Stimulated activated CD8-positive, alpha-beta memory T cell treated with anti-CD3 and anti-CD28 coated beads, Interleukin-2, amount 100 ng/mL, for 48 hours (primary cell): Measurements from ENCODE around the gene ABCA7.

Experiments
- DNase-seq, 2 donors: peaks; one replicate each; pipeline ENCODE4 v3.0.0-alpha.2; 2020; ENCODE audit warnings: low read depth in 2 of 2

The ABCA7 gene, protein sequence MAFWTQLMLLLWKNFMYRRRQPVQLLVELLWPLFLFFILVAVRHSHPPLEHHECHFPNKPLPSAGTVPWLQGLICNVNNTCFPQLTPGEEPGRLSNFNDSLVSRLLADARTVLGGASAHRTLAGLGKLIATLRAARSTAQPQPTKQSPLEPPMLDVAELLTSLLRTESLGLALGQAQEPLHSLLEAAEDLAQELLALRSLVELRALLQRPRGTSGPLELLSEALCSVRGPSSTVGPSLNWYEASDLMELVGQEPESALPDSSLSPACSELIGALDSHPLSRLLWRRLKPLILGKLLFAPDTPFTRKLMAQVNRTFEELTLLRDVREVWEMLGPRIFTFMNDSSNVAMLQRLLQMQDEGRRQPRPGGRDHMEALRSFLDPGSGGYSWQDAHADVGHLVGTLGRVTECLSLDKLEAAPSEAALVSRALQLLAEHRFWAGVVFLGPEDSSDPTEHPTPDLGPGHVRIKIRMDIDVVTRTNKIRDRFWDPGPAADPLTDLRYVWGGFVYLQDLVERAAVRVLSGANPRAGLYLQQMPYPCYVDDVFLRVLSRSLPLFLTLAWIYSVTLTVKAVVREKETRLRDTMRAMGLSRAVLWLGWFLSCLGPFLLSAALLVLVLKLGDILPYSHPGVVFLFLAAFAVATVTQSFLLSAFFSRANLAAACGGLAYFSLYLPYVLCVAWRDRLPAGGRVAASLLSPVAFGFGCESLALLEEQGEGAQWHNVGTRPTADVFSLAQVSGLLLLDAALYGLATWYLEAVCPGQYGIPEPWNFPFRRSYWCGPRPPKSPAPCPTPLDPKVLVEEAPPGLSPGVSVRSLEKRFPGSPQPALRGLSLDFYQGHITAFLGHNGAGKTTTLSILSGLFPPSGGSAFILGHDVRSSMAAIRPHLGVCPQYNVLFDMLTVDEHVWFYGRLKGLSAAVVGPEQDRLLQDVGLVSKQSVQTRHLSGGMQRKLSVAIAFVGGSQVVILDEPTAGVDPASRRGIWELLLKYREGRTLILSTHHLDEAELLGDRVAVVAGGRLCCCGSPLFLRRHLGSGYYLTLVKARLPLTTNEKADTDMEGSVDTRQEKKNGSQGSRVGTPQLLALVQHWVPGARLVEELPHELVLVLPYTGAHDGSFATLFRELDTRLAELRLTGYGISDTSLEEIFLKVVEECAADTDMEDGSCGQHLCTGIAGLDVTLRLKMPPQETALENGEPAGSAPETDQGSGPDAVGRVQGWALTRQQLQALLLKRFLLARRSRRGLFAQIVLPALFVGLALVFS (N-terminal part only)

DNA sequence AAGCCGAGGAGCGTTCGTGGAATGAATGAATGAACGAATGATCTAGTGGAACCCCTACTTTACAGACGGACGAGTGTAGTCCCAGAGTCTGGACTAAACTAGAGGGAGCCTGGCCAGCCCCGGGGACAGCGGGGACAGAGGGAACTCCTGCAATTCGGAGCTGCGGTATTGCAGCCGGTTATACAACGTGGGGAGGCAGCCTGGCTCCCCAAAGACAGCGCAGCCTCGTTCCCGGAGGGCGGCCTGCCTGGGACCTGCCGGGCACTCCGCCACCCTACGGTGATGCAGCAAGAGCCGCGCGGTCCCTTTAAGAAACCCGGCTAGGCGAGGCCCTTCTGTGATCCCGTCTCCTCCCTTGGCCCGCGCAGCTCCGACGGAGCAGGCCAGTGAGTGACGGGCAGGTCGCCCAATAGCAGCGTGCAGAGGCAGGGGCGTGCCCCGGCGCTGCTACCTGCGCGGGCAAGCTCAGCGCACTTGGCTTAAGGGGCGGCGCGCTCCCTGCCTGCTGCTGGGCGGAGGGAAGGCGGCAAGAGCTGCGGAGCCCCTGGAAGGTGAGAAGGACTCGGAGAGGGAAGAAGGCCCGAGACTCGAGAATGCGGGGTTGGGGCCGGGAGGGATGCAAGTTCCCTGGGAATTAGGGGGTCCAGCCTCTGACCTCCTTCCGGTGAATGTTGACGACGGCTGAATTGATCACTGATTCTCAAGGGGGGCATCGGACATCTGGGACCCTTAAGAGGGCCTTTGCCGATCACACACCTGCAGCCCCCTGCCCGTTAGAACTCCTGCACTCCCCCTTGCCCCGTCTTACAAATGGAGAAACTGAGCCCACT lies at the start of gene ABCA7:
TSS of gene ABCA7 (plus strand) at position 462 of the 830 bp plus-strand sequence. CDS start 1,255 bp downstream, outside the sequence.
- peak; percentile 98 to 100 for DNase-seq

DNA sequence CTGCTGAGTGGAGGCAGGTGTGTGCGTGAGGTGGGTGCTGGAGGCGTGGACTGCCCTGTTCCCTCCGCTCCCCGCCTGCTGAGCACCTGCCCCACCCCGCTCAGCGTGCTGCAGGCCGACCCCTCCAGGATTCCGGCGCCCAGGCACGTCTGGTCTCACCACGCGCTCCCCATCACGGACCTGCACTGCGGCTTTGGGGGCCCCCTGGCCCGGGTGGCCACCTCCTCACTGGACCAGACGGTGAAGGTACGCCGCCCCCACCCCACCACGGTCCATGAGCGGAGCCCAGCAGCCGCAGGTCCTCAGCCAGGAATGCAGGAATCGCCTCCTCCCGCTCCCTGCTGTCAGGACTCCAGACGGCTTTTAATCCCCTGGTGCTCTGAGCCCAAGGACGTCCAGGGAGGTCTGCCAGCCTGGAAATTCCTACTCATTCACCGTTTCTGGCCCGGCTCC lies 49.8 kb upstream of the ABCA7 start:
- DNase-seq = no peak

DNA sequence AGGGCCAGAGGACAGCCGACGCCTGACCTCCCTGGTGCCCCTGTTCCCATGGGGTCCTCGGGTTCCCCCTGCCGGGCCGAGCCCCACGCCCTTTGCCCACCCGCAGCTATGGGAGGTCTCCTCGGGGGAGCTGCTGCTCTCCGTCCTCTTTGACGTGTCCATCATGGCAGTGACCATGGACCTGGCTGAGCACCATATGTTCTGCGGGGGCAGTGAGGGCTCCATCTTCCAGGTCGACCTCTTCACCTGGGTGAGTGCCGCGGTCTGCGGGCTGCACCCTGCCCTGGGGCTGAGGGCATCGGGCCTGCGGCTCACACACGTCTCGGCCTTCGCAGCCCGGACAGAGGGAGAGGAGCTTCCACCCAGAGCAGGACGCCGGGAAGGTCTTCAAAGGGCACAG lies 49.2 kb upstream of the ABCA7 start:
- no peak for DNase-seq

DNA sequence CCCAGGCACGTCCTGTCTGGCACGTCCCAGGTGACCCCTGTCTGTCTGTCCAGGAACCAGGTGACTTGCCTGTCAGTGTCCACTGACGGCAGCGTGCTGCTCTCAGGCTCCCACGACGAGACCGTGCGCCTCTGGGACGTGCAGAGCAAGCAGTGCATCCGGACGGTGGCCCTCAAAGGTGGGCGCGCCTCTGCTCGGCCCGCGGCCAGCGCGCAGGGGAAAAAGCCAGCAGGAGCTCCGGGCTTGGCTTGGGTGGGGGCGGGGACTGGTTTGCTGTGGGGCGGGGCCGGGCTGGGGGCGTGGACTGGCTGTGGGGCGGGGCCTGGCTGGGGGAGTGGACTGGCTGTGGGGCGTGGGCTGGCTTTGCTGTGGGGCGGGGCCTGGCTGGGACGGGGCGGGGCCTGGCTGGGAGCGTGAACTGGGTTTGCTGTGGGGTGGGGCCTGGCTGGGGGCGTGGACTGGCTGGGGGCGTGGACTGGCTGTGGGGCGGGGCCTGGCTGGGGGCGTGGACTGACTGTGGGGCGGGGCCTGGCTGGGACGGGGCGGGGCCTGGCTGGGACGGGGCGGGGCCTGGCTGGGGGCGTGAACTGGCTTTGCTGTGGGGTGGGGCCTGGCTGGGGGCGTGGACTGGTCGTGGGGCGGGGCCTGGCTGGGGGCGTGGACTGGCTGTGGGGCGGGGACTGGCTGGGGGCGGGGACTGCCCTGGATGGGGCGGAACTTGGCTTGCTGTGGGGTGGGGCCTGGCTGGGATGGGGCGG lies 48.6 kb upstream of the ABCA7 start:
- DNase-seq = peak; percentile 64 to 73

DNA sequence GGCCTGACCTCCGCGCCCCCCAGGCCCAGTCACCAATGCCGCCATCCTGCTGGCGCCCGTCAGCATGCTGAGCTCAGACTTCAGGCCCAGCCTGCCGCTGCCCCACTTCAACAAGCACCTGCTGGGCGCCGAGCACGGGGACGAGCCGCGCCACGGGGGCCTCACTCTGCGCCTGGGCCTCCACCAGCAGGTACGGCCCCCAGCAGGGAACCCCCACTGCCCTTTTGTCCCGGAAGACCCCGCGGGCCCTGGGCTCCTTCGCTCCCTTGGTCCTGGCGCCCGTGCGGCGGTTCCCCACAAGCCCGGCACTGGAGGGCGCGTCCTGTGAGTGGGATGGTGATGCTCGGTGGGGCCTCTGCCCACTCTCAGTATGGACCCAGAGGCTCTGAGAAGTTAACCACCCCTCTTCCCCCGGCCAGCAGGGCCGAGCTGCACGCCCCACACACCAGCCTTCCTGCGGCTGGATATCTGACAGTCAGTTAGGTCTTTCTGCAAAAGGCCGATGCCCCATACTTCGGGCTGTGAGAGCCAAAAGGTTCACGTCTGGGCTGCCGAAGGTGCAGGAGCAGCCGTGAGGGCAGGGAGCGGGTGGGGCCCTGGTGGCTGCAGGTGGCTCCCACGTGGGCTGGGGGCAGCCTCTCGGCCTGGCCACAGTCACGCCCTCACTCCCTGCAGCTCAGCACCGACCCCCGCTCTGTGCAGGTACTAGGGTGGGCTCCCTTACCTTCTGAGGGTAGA lies 47.8 kb upstream of the ABCA7 start:
- no peak for DNase-seq

DNA sequence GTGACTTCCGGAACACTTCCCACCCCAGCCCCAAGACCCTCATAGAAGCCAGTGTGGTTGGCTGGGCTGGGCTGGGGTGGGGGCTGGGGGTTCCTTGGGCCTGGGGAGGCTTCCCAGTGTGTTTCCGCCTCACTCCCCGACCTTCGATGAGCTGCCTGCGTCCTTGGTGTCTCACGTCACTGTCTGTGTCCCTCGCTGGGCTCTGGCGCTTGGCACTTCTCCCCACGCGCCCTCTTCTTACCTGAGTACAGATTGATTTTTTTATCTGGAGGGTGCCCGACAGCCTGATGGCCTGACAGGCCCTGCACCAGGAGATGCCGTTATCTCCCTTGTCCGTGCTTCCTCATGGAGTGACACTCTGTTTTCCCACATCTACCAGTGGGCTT lies 47.2 kb upstream of the ABCA7 start:
- DNase-seq = no peak

DNA sequence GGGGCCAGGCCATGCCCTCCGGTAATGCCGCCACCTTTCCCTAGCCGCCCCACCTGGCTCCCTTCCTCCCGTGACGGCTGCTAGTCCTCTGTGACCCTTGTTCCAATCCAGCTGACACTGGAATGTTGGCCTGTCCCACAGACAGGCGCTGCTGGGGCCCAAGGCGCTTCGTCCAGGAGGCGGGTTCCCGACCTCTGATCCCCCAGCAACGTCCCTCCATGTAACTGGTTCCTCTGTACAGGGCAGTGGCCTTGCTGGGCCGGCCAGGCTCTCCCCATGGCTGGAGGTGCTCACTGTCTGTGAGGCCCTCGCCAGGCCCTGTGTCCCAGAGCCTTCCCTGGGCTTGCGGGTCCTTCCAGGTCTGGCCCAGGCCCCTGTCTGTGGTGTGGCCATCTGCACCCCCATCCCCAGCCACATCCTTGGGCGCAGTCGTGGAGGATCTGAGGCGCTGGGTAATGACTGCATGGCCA lies 46.5 kb upstream of the ABCA7 start:
- DNase-seq = no peak

DNA sequence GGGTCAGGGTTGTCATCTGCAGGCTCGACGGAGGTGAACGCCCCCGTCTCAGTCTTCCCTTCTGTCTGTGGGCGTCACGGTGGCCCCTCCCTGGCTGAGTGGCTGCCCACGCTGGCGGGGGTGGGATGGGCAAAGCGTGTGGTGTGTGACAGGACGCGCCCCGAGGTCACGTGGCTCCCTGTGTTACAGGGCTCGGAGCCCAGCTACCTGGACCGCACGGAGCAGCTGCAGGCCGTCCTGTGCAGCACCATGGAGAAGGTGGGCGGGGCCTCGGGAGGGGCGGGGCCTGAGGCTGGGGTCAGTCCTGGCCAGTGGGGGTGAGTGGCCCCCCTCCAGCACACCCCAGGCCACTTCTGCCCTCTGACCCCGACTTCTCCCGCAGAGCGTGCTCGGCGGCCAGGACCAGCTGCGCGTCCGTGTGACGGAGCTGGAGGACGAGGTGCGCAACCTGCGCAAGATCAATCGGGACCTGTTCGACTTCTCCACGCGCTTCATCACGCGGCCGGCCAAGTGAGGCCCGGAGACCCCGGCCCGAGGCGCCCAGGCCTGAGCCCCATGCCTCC lies 46.0 kb upstream of the ABCA7 start:
- DNase-seq = no peak

DNA sequence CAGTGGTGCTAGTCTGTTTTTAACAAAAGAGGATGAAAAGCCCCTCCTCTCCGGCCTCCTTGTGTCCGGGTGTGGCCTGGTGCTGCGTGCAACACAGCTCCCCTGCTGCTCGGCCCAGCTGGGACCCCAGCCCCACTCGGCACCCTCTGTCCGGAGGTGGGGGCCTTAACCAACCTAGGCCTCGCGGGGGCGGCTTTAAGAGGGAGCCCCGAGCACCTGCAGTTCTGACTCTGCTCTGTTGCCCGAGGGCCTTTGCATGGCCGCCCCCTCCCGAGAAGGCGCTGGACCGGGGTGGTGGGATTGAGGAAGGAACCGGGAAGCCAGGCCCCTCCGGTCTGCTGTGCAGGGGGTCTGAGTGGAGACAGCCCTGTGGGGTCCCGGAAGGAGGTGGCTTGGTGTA lies 45.4 kb upstream of the ABCA7 start:
- no peak for DNase-seq

DNA sequence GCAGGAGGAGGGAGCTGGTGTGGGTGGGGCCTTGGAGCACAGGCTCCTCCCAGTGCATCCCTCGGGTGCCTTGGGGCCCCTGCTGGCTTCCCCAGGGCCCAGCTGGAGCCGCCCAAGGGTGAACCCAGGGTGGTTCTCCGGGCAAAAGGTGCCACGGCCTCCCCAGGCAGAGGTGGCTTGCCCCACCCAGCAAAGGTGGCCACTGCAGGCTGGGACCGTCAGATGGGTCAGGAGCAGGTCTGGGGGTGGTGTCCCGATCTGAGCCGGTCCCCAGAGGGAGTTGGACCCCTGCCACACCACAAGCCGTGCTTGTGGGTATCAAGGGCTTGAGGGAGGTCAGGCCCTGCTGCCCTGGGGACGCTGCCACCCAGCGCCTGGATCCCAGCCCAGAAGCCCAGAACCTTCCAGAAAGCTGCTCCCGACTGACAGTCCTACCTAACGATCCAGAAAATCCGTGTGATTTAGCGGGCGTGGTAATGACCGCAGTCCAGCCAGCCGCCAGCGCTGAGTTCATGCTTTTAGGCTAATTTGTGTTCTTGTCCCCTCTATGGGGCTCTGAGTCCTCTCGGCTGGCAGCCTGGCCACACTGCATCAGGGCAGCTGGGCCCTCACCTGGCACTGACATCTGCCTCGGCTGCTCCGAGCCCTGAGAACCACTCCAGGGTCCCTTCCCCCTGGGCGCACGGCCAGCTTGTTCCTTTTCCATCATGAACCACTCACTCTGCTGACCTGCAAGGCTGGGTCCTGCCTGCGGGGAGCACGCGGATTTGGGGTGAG lies 44.7 kb upstream of the ABCA7 start:
- no peak for DNase-seq

DNA sequence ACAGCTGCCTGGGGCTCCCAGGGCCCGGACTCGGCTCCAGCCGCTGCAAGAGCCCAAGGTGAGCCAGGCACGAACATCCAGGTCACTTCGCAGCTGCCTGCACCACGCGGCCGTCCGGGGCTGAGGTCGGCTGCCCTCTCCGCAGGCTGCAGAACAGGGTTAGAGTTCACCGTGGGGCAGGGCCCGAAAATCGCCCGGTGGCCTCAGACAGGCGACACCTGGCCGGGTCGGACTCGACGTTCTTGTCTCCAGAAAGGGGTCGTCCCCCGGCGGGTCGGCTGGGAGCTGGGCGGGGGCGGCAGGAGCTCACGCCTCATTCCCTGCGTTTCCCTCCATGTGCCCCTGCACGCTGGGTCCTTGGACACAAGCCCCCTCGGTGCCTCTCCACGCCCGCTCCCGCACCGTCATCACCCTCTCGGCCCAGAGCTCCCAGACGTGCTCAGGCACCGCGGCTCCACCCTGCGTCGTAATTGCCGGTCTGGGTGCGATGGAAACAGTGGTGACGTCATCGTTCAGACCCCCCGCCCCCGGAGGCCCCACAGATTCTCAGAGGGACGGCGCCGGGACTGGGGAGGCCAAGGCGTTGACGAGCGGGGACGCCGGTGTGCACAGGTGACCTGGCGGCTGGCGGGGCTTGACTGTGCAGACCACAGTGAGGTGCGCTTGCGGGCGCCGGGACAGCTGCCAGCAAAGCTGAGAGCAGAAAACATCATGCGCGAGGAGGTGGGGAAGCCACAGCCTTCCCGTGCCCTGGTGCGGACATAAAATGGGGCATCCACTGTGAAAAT lies 43.7 kb upstream of the ABCA7 start:
- DNase-seq = peak; percentile 48 to 58

DNA sequence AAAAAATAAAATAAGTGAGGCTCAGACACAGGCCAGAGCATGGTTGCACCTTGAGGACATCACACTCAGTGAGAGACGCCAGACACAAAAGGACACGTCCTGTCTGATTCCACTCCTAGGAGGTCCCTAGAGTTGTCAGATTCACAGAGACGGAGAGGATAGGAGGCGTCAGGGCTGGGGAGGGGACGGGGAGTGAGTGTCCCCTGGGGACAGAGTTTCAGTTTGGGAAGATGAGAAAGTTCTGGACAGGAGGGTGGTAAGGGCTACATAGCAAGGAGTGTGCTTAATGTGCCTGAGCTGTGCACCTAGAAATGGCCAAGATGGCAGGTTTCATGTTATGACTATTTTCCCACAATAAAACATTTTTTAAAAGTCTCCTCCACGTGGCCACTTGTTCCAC lies 41.8 kb upstream of the ABCA7 start:
- no peak for DNase-seq

DNA sequence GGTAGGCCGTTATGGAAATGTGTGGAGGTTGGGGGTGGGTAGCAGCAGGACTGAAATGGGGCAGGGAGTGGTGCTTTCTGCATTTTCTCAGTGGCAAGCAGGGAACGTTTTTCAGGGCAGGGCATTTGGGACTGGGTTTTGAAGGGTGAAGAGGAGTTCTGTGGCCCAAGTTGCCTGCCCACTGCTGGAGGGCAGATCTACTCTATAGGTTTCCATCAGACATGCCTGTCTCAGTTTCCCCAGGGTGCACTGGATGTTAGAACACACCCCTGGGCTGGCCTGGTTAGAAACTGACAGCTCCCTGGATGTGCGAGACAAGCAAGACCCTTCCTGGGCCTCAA lies 40.6 kb upstream of the ABCA7 start:
- DNase-seq = no peak

DNA sequence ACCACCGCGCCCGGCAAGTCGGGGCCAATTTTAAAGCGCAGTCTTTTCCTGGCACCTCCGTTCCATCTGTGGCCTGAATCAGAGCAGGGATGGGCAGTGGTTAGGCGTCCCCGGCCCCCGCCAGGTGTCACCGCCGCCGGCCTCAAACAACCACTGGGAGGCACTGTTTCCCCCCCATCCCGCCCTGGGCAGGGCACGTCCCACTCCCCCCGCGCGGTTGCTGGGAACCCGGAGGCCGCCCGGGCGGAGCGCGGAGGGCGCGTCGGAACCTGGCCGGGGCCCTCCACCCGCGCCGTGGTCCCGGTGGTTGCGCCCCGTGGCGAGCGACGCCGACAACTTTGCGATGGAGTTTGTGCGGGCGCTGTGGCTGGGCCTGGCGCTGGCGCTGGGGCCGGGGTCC lies 39.8 kb upstream of the ABCA7 start, which contains the start of gene GRIN3B:
TSS of gene GRIN3B (plus strand) at position 325 of the 400 bp plus-strand sequence. CDS start at position 344, 19 bp downstream.
- peak; percentile 61 to 68 for DNase-seq

DNA sequence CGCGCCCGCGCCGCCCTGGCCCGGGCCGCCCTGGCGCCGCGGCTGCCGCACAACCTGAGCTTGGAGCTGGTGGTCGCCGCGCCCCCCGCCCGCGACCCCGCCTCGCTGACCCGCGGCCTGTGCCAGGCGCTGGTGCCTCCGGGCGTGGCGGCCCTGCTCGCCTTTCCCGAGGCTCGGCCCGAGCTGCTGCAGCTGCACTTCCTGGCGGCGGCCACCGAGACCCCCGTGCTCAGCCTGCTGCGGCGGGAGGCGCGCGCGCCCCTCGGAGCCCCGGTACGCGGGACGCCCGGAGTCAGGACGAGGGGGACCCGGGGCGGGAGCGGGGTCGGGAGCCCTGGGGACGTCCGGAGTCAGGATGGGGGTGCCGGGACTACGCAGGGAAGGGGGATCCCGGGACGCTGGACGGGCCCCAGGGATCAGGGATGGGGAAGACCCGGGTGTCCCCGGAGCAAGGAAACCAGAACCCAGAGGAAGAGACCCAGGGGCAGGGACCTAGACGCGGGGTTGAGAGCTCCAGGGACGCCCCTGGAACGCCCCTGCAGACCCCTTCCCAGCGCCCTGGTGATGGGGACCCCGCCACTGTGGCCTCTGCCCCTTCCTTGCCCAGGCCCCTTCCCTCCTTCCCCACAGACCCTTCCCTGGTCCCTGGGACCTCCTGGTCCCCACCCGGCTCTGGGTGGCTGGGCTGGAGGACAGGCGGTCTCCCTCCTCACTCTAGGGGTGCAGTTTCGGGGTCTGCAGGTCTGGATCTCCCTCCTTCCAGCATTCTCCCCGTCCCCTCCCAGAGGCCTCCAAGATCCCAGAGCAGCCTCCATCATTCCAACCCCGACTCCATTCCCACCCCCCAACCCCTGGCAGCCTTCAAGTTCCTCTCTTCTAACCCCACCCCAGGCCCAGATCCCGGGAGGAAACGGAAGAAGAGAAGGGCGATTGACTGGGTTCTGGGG lies 39.0 kb upstream of the ABCA7 start:
- no peak for DNase-seq

DNA sequence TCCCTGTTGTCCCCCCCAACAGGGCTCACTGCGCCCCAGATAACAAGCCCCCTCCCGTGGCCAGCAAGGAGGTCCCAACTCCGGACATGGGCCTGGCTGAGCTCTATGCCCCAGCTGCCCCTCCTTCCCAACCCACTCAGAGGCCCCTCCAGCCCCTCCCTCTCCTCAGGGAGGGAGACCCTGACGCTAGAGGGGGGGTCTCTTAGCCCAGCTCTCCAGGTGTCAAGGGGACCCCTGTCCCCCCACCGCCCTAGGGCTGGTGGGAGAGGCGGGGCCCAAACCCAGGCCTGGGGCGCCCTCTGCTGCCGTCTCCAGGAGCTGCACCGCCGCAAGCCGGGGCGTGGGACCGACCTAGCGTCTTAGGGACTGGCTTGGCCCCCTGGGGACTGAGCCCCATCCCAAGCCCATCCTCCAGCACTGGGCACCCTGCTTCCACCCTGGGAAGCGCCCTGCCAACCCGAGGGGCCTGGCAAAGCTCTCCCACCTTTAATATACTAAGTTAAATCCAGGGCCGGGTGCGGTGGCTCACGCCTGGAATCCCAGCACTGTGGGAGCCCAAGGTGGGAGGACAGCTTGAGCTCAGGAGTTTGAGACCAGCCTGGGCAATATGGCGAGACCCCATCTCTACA lies 38.3 kb upstream of the ABCA7 start:
- peak; percentile 57 to 65 for DNase-seq
